HPDE6-E6E7 (cell line): ENCODE results near the gene BHLHE23.

ENCODE experiments used
- DNase-seq: peaks from one replicate; pipeline ENCODE4 v3.0.0; 2011; ENCODE audit warnings: missing footprints; ENCODE audit errors: extremely low spot score

The BHLHE23 gene

DNA sequence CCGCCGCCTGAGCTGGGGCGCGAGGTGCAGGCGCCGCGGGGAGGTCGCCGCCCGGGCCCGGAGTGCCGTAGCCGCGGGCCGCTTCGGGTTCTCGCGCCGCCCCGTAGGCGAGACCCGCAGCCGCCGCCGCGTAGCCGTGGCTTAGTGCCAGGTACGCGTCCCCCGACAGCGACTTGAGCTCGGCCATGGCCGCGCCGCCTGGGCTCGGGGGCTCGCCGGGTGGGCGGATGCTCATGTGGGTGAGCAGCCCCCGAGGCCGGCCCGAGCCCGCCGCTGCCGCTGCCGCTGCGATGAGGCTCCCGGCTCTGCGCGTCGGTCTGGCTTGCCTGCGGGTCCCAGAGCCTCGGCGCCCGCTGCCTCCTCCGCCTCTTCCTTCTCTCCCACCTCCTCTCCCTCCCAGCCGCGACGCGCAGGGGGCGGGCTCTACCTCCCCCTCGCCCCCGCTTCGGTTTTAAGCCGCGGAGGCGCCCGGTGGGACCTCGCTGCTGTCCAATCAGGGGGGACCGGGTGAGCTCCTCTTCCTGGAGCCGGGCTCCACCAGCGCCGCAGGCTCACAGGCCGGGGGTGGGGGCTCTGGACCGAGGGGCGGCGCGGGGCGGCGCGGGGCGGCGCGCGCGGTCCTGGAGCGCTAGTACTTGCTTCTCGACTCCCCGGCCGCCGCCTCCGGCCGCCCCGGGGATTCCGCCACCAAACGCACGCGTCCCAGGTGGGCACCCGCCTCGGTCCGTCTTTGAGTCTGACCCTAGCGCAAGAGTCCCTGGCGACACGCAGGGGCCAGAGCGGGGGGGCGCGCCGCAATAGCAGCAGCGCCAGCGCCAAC is at the start of gene BHLHE23:
BHLHE23 (minus strand) TSS at position 425 of the 820 bp plus-strand sequence; CDS start at position 235, 190 bp downstream.
- DNase-seq, result no peak

DNA sequence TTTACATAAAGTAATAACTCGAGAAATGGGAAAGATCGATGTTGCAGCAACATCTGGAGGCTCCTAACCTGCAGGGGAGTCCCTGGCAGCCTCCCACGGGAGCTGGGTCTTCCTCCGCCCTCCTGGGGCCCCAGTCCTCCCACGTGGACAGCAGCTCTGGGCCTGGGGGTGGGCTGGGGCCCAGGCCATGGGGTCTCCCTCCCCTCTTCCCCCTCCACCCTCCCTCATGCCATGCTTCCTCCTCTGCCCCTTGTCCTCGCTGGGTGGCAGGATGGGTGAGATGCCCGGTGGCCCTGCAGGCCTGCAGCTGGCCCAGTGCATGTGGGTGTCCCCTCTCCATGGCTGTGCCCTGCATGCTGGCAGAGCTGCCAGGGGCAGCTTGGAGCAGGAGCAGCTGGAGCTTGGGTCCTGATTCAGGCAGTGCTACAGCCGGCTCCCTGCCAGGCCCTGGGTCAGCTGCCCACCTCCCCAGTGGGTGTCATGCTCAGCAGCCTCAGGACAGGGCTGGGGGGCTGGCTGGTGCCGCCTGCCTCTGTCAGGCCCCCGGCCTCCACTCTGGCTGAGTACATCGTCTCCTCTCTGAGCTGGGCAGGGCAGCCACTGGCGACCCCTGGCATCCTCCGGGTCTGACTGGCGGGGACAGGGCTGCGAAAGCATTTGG is 48.9 kb upstream of the BHLHE23 start:
- no peak for DNase-seq

DNA sequence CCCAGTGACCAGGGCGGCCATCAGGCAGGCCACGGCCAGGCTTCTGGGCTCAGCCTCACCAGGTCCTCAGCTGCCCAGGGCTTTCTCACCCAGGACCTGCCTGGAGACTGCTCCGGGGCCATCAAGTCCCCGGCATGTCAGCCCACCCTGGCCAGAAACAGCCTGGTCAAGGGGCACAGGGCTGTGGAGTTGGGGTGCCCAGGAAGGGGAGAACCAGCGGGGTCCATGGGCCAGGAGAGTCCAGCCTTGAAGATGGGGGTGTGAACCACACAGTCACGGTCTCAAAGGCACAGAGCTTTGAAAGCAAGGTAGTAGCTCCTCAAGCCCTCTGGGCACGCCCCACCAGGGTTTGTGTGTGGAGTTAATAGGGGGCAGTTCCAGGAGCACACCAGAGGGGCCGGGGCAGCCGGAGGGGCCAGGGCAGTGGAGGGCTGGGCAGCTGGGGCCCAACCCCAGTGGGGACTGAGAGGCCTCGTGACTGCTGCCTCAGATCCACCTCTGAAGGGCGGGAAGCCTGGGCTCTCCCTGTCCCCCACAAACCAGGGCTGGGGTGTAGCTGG is 48.0 kb upstream of the BHLHE23 start:
- DNase-seq, result no peak

DNA sequence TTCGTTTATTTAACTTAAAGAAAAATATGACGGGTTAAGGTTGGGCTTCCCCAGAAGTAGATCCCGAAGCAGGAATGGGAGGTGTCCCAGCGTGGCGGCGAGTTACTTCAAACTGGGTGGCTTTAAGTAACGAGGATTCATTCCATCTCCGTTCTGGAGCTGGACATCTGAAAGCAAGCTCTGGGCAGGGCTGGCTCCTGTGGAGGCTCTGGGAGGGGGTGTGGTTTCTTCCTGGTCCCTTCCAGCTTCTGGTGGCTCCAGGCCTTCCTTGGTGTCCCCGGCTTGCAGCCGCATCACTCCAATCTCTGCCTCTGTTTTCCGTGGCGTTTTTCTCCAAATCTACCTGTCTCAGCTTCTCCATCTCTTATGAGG is 47.3 kb upstream of the BHLHE23 start:
- no peak for DNase-seq

DNA sequence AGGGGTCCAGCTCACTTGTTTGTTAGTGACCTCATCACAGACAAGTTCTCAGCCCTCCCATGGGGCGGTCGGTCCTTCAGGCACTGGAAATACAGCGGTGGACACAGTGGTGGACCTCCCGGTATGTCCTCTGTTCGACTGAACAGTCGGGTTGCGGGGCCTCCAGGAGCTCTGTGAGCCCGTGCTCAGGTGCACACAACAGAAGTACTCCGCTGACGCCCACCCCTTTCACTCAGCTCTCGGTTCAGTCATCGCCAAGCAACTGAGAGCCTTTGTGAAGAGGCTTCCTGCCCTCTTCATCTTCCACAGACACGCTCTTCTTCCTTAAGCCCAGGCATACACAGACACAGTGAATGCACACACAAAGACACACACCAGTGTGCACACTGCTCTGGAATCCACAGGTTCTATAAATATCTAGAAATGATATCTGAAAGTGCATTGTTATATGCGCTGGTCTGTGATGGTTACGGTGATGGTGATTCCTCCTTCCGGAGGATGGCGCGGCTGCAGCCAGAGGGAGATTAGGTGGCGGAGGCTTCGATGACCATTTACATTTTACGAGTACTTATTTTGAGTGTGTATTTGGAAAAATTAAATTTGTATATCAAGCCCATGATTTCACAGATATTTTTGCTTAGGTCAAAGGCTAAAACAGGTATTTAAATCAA is 46.8 kb upstream of the BHLHE23 start:
- DNase-seq, result no peak

DNA sequence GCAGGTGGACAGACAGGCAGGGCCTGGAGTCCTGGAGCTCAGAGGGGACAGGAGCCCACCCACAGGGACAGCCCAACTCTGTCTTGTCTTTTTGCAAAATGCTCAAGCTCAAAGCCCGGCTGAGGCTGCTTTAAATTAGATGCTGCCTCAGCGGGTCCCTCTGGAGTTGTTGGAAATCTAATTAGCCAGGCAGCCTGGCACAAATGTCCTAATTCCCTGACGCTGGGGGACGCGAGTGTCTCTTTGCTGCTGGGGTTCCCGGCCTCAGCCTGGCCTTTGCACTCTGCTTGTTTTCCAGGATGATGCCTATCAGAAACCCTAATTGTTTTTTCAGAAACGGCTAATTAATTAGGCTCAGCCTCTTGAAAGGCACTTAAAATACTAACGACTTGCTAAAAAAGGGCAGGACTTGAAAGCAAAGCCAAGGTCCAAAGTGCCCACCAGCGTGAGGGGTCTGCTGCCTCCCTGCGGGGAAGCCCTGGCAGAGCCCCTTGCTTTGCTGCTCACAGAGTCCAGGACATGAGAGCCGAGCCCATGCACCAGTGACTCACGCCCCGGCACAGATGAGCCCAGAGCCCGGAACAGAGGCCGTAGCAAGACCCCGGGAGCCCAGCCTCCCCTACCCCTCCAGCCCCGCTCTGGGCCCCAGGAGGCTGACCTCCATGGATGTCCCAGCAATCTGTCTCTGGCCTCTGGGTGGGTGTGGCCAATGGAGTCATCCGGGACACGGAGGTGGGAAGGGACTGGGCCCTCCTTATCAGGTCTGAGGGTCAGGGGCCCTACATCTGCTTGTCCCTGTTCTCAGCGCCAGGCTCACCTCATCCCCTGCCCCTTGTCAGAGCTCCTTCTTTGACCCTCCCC is 46.0 kb upstream of the BHLHE23 start:
- no peak for DNase-seq

DNA sequence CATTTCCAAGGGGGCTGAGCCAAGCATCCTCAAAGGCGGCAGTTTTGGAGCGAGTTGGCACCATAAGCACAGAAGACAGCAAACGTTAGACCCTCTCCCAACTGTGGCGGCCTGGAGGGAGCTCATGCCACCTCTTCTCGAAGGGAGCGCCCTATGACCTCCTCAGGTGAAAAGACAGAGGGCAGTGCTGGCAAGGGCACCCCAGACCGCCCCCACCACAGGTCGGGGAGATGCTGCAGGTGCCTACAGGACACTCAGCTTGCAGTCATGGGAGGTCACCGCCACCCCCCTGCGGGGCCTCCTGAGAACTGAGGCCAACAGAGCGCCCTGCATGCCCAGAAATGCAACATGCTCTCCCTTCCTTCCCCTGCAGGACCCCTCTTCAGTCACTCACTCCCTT is 45.1 kb upstream of the BHLHE23 start:
- DNase-seq, result no peak

DNA sequence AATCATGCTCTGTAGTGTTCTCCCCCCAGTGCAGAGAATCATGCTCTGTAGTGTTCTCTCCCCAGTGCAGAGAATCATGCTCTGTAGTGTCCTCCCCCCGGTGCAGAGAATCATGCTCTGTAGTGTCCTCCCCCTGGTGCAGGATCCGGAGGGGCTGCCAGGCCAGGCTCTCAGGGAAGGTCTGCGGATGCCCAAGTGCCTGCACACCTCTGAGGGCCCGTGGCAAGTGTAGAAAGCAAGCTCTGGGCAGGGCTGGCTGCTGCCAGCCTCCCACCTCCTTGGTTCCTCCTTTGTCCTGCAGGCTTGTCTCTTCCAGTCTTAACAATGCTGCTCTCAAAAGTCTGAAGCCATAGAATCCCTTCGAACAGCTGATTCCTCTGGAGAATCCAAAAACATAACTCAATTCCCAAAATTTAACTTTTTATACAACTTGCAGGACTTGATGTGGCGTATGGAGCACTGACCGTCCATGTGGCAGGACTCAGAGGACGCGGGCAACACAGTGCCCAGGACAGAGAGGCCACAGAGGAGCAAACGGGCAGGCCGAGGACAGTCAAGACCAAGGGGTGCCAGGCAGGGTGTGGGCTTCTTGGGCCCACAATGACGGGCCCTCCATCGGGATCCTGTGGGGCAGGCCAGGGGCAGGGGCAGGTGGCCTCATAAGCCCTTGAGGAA is 44.6 kb upstream of the BHLHE23 start:
- no peak for DNase-seq

DNA sequence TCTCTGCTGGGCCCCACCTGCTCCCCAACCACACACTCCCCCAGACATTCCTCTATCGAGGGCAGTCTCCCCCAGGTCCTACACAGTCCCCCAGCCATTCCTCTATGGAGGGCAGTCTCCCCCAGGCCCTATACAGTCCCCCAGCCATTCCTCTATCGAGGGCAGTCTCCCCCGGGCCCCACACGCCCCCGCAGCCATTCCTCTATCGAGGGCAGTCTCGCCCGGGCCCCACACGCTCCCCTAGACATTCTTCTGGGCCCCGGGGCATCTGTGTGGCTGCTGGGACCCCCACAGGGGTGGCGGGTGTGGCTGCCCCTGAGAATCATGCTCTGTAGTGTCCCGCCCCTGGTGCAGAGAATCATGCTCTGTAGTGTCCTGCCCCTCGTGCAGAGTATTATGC is 43.6 kb upstream of the BHLHE23 start:
- no peak for DNase-seq

DNA sequence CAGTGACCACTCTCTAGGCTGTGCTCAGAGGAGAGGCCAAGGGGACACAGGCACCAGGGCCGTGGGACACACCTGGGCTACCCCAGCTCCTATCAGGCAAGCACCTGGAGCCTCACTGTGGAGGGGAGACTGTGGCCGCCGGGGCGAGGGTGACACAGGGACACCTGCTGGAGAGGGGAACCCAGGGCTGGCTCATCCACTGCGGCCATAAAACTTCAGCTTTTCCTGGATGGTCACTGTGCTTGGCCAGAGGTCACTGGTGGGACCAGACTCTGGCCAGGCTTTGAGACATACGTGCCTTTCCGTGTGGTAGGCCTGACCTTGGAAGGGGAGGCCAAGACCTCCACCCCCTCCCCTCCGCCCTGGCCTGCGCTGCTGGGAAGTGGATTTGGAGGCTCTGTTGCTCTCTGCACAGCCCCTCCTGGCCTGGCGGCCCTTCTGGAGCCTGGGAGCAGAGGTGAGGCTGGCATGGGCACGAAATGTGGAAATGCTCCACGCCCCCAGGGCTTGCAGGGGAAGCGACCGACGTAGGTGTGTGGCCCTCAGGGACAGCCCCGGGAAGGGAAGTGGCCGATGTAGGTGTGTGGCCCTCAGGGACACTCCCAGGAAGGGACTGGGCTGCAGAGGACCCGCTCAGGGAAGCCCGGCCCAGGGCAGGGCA is 42.9 kb upstream of the BHLHE23 start:
- no peak for DNase-seq

DNA sequence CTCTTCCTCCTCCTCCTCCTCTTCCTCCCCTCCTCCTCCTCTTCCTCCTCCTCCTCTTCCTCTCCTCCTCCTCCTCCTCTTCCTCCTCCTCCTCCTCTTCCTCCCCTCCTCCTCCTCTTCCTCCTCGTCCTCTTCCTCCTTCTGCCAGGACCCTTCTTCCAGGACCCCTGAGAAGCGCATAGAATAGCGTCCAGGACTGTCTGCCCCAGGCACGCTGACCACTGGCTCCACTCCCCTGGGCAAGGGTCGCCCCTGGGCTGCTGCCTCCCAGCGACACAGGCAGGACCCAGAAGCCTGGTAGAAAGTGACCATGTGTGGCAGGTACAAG is 42.4 kb upstream of the BHLHE23 start:
- DNase-seq, result no peak

DNA sequence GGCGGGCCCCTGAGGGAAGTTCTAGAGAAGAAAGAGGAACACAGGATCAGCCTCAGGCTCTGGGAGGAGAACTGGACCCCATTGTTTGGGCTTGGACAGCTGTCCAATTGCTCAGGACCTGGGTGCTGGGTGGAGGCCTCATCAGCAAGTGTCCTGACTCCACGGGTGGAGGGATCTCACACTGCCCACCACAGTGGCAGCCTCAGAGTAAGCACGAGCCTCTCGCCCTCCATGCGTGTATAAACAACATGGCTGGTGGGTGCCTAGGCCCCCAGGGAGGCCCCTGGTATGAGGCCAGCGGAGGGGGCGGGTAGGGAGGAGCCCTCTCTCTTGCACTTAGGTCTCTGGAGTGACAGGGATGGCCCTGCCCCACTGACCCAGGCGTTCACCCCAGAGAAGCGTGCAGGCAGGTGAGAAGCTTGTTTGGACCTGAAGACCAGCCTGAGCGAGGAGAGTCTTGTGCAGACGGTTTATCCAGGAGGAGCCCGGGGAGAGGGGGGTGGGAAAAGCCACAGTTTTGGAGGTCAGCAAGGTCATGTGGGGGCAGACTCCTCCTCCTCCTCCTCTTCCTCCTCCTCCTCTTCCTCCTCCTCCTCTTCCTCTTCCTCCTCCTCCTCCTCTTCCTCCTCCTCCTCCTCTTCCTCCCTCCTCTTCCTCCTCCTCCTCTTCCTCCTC is 41.9 kb upstream of the BHLHE23 start:
- no peak for DNase-seq

DNA sequence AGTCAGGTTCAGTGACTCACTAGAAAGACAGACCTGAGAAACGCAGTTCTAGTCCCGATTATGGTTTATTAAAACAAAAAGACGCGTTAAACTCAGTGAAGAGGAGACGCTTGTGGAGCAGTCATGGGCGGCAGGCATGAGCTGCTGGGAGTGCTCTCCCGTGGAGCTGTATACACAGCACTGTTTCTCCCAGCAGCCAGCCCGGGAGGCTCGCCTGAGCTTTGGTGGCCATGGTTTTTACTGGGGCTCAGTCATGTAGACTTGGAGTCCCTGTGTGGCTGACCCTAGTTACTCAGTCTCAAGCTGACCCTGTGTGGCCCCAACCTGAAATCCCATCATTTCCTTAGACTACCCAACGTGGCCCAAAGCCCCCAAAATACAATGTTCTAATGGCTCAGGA is 41.2 kb upstream of the BHLHE23 start:
- no peak for DNase-seq

DNA sequence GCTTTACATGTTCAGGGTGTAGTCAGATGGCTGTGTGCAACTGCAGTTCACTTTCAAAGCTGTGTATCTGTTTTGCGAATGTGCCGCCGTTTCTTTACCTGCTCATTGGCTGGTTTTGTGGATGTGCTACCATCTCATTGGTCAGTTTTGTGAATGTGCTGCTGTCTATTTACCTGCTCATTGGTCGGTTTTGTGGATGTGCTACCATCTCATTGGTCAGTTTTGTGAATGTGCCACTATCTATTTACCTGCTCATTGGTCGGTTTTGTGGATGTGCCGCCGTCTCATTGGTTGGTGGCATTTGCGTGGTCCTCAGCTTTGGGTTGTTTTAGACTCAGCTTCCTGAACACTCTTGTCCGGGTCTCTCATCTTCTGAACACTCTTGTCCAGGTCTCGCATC is 40.5 kb upstream of the BHLHE23 start:
- DNase-seq, result no peak

DNA sequence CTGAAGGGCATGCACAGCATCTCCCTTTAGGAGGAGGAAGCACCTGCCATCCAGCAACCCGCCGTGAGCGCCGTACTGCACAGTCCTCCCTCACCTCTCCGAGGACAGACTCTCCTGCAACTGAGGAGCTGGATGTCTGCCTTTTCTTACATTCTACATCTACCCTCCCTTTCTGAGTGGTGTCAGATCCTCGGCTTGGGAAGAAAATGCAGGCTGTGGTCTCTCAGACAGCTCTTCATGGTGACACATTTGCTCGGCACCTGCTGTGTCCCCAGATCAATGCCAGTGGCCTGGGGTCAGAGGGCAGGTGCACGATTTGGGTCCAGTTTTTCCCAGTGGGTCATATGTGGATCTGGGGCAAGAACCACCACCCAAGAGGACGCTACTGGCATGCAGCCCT is 40.1 kb upstream of the BHLHE23 start:
- DNase-seq, result no peak

DNA sequence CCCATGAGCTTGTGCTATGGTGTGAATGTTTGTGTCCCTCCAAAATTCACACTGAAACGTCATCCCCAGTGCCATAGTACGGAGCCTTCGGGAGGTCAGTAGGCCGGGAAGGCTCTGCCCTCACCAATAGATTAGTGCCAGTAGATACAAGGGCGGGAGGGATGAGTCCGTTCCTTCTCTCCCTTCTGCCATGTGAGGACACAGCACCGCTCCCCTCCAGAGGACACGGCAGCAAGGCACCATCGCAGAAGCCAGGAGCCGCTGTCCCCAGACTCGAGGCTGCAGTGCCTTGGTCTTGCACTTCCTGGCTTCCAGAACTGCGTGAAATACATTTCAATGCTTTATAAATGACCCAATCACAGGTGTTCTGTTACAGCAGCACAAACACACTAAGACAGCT is 39.2 kb upstream of the BHLHE23 start:
- no peak for DNase-seq

DNA sequence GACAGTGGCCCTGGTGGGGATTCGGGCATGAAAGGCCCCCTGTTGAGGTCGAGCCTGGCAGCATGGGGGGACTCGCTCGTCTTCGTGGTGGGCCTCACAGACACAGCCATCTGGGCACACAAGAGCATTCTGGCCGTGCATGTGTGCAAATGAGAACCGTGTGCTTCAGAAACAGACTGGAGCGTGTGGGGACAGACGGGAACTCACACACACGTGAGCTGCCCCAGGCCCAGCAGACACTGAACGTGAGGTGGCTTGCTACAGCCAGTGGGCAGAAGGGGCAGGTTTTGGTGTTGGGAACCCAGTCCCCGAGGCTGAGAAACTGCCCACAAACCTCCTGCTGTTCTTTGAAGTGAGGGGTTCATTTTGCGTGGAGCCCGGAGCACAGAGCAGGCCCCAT is 38.6 kb upstream of the BHLHE23 start:
- DNase-seq, result no peak

DNA sequence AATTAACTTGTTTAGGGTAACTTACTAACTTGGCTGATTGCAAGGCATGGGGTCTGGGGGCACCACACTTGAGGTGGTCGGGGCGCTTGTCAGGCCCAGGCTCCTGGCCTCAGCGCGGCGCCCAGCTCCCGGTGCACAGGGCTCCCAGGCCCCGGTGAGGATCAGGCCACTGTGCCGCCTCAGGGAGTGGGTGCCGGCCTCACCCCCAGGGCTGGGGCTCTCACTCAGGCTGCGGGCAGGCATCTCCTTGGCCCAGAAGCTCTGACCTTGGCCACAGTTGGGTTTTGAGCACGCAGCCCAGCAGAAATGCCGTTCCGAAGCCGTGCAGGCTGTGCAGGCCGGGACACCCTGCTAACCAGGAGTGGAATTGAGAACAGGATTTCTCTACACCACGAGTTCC is 37.8 kb upstream of the BHLHE23 start:
- no peak for DNase-seq

DNA sequence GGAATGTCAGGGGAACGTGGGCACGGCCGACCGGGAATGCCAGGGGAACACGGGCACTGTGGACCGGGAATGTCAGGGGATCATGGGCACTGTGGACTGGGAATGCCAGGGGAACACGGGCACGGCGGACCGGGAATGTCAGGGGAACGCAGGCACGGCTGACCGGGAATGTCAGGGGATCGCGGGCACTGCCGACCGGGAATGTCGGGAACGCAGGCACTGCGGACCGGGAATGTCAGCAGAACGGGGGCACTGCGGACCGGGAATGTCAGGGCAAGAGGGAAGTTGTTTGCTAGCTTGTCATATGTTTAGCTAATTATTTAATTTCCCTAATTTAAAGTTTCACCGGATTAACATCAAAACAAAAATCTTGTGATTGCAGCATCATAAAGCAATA is 37.4 kb upstream of the BHLHE23 start:
- no peak for DNase-seq
